HG02852 (cell line): ENCODE measurements around the gene CACNA1C.

ENCODE experiments used
- ATAC-seq: cut with Tn5 transposase; IDR thresholded peaks from one replicate; pipeline ENCODE4 v1.9.1; 2021; ENCODE audit warnings: mild to moderate bottlenecking, moderate library complexity; ENCODE audit not compliant: unreplicated experiment

The CACNA1C gene

GRCh38 chr12:2461046-2461445 lies 408.3 kb downstream of the CACNA1C start:
- ATAC-seq, result no peak

- no peak for ATAC-seq
Observed at GRCh38 chr12:2461645-2462044, 408.9 kb downstream of the CACNA1C start.

- ATAC-seq, result no peak
Observed at GRCh38 chr12:2462087-2462486, 409.3 kb downstream of the CACNA1C start.

GRCh38 chr12:2463719-2464118 lies 410.9 kb downstream of the CACNA1C start:
- no peak for ATAC-seq

- no peak for ATAC-seq
Observed at GRCh38 chr12:2465681-2466080, 412.9 kb downstream of the CACNA1C start.

- ATAC-seq, result no peak
Observed at GRCh38 chr12:2466211-2466610, 413.4 kb downstream of the CACNA1C start.

- ATAC-seq, result no peak
Observed at GRCh38 chr12:2467447-2468195, 414.8 kb downstream of the CACNA1C start.

- no peak for ATAC-seq
Observed at GRCh38 chr12:2475984-2476383, 423.2 kb downstream of the CACNA1C start.

GRCh38 chr12:2477009-2477766 lies 424.4 kb downstream of the CACNA1C start:
- no peak for ATAC-seq

- no peak for ATAC-seq
Observed at GRCh38 chr12:2479851-2480535, 427.2 kb downstream of the CACNA1C start.

GRCh38 chr12:2481346-2481745 lies 428.6 kb downstream of the CACNA1C start:
- no peak for ATAC-seq

GRCh38 chr12:2481951-2482350 lies 429.2 kb downstream of the CACNA1C start:
- ATAC-seq, result no peak

- no peak for ATAC-seq
Observed at GRCh38 chr12:2482938-2483660, 430.3 kb downstream of the CACNA1C start.

GRCh38 chr12:2483713-2484112 lies 430.9 kb downstream of the CACNA1C start:
- no peak for ATAC-seq

GRCh38 chr12:2484141-2484776 lies 431.5 kb downstream of the CACNA1C start:
- ATAC-seq, result no peak

- no peak for ATAC-seq
Observed at GRCh38 chr12:2485681-2486080, 432.9 kb downstream of the CACNA1C start.

GRCh38 chr12:2486796-2487195 lies 434.0 kb downstream of the CACNA1C start:
- no peak for ATAC-seq

- ATAC-seq, result no peak
Observed at GRCh38 chr12:2487278-2487677, 434.5 kb downstream of the CACNA1C start.

GRCh38 chr12:2488131-2488530 lies 435.3 kb downstream of the CACNA1C start:
- ATAC-seq, result no peak

GRCh38 chr12:2488596-2488995 lies 435.8 kb downstream of the CACNA1C start:
- no peak for ATAC-seq

- no peak for ATAC-seq
Observed at GRCh38 chr12:2489275-2489674, 436.5 kb downstream of the CACNA1C start.
